ENCODE measurements around the gene CTBP2.
"Not testable (repeated sequence)": the region's sequence is repeated elsewhere in the genome, so short reads cannot be mapped to it uniquely, and the experiment has no call there.

The CTBP2 gene

DNA sequence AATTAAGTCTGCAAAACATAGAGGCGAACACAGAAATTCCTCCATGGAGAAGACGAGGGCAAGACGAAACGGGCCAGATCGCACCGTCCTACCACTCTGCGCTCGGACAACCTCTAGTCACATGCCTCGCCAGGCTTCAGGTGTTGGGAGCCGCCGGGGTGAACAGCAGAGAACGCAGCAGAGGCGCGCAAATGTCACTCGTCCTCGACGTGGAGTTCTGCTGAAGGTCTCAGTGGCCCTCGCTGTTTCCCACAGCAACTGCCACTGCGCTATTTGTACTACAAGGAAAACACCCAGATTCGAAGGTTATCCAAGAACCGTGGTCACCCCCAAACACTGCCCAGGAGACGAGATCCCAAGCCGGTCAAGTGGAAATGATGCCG is 9.2 kb downstream of the CTBP2 start:
- peaks cover 78% of the 10 kb centered on the region for H3K4me1 ChIP-seq (ENCODE audit: control insufficient read depth, insufficient read depth, low read length, poor library complexity, severe bottlenecking)
- no peak overlapping the region for H3K27ac ChIP-seq (ENCODE audit: low read depth, low read length, severe bottlenecking)
- H3K9me3 ChIP-seq (ENCODE audit: control insufficient read depth, low read length): no peaks in the 10 kb centered on the region
- peaks cover 64% of the 10 kb centered on the region for H3K36me3 ChIP-seq (ENCODE audit: control insufficient read depth, insufficient read depth, low read length)
- WGBS, 2 experiments (ENCODE audit: insufficient coverage in 2 of 2): 89 to 91% methylated on average over 24 of the region's 24 CpGs
- no peak overlapping the region for H3K4me3 ChIP-seq (ENCODE audit: extremely low read depth, insufficient read depth, low read length, poor library complexity, severe bottlenecking)

- H3K4me1 ChIP-seq (ENCODE audit: control insufficient read depth, insufficient read depth, low read length, poor library complexity, severe bottlenecking): peaks cover 71% of the 10 kb centered on the region
- peaks cover 68% of the 10 kb centered on the region for H3K36me3 ChIP-seq (ENCODE audit: control insufficient read depth, insufficient read depth, low read length)
- H3K9me3 ChIP-seq (ENCODE audit: control insufficient read depth, low read length); H3K4me3 ChIP-seq (ENCODE audit: extremely low read depth, insufficient read depth, low read length, poor library complexity, severe bottlenecking); H3K27ac ChIP-seq (ENCODE audit: low read depth, low read length, severe bottlenecking): not testable (repeated sequence)
- 83 to 90% methylated on average over 12 to 13 of the region's 16 CpGs for WGBS, 2 experiments (ENCODE audit: insufficient coverage in 2 of 2)
These were observed 9.8 kb downstream of the CTBP2 start for GRCh38 chr10:125150376-125151083.

DNA sequence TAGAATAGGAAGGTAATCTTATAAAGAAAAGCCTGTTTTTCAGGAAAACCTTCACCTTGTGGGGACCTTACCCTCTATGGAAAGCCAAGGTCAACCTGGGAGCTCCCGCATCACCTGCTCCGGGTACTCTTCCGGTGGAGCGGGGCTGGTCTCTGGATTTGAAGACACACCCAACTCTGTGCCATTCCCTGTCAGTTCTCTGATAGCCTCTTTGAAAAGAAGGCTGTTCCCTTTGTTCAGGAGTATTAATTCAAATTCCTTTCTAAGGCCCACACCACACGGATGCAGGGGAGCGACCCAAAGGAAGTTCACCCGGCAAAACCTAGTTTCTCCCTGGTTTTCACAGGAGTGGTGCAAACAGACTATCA is 10.7 kb downstream of the CTBP2 start:
- Histone ChIP-seq H3K9me3 (ENCODE audit: control insufficient read depth, low read length) (no peaks in the 10 kb centered on the region), H3K36me3 (ENCODE audit: control insufficient read depth, insufficient read depth, low read length) (peaks cover 70% of the 10 kb centered on the region), H3K27ac (ENCODE audit: low read depth, low read length, severe bottlenecking) (no peak overlapping the region), H3K4me1 (ENCODE audit: control insufficient read depth, insufficient read depth, low read length, poor library complexity, severe bottlenecking) (peaks cover 66% of the 10 kb centered on the region), H3K4me3 (ENCODE audit: extremely low read depth, insufficient read depth, low read length, poor library complexity, severe bottlenecking) (no peak overlapping the region)
- WGBS, 2 experiments (ENCODE audit: insufficient coverage in 2 of 2): 82 to 87% methylated on average over 7 of the region's 7 CpGs

DNA sequence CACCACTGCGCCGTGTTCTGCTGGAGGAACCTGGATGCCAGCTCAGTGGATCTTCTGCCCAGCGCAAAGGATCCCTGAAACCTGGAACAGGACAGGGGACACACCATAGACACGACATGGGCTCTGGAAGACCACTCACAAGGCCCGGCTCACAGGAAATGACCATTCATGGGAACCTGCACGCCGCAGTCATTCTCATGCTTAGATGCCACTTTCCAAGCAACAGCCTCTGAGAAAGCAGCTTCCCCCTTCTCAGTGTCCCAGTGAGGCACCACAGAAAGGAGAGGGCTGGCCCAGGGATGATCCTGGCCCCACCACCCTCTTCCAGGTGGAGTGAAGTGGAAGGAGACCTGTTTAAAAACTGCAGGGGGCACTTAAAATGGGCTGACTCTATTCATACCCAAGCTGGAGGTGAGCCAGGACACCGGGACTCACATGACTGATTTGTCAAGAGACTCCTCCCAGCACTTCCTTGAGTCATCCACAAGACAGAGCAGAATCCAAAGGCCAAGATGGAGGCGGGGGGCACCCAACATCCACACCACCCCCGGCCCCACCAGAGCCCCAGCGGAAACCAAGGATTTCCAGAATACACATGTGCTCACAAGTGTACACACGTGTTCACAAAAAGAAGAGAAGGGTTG is 11.2 kb downstream of the CTBP2 start:
- peak overlapping the region; percentile 41 for H3K27ac ChIP-seq (ENCODE audit: low read depth, low read length, severe bottlenecking)
- WGBS, 2 experiments (ENCODE audit: insufficient coverage in 2 of 2): 93 to 95% methylated on average over 7 to 8 of the region's 12 CpGs
- peaks cover 61% of the 10 kb centered on the region for H3K4me1 ChIP-seq (ENCODE audit: control insufficient read depth, insufficient read depth, low read length, poor library complexity, severe bottlenecking)
- H3K9me3 ChIP-seq (ENCODE audit: control insufficient read depth, low read length): no peaks in the 10 kb centered on the region
- peaks cover 75% of the 10 kb centered on the region for H3K36me3 ChIP-seq (ENCODE audit: control insufficient read depth, insufficient read depth, low read length)
- no peak overlapping the region for H3K4me3 ChIP-seq (ENCODE audit: extremely low read depth, insufficient read depth, low read length, poor library complexity, severe bottlenecking)

- Histone ChIP-seq H3K9me3 (ENCODE audit: control insufficient read depth, low read length) (no peaks in the 10 kb centered on the region), H3K4me1 (ENCODE audit: control insufficient read depth, insufficient read depth, low read length, poor library complexity, severe bottlenecking) (peaks cover 55% of the 10 kb centered on the region), H3K27ac (ENCODE audit: low read depth, low read length, severe bottlenecking) (no peak overlapping the region), H3K4me3 (ENCODE audit: extremely low read depth, insufficient read depth, low read length, poor library complexity, severe bottlenecking) (no peak overlapping the region), H3K36me3 (ENCODE audit: control insufficient read depth, insufficient read depth, low read length) (peaks cover 78% of the 10 kb centered on the region)
- 90 to 92% methylated on average over 2 to 4 of the region's 4 CpGs for WGBS, 2 experiments (ENCODE audit: insufficient coverage in 2 of 2)
These were observed 11.8 kb downstream of the CTBP2 start for GRCh38 chr10:125148528-125148927.

GRCh38 chr10:125147971-125148439 is 12.4 kb downstream of the CTBP2 start:
- peaks cover 50% of the 10 kb centered on the region for H3K4me1 ChIP-seq (ENCODE audit: control insufficient read depth, insufficient read depth, low read length, poor library complexity, severe bottlenecking)
- 74 to 92% methylated on average over 6 of the region's 7 CpGs for WGBS, 2 experiments (ENCODE audit: insufficient coverage in 2 of 2)
- no peaks in the 10 kb centered on the region for H3K9me3 ChIP-seq (ENCODE audit: control insufficient read depth, low read length)
- no peak overlapping the region for H3K4me3 ChIP-seq (ENCODE audit: extremely low read depth, insufficient read depth, low read length, poor library complexity, severe bottlenecking)
- H3K27ac ChIP-seq (ENCODE audit: low read depth, low read length, severe bottlenecking): no peak overlapping the region
- peaks cover 78% of the 10 kb centered on the region for H3K36me3 ChIP-seq (ENCODE audit: control insufficient read depth, insufficient read depth, low read length)

- Histone ChIP-seq H3K27ac (ENCODE audit: low read depth, low read length, severe bottlenecking) (no peak overlapping the region), H3K9me3 (ENCODE audit: control insufficient read depth, low read length) (no peaks in the 10 kb centered on the region), H3K4me3 (ENCODE audit: extremely low read depth, insufficient read depth, low read length, poor library complexity, severe bottlenecking) (no peak overlapping the region), H3K4me1 (ENCODE audit: control insufficient read depth, insufficient read depth, low read length, poor library complexity, severe bottlenecking) (peaks cover 39% of the 10 kb centered on the region), H3K36me3 (ENCODE audit: control insufficient read depth, insufficient read depth, low read length) (peaks cover 85% of the 10 kb centered on the region)
- 95 to 96% methylated on average over 12 of the region's 13 CpGs for WGBS, 2 experiments (ENCODE audit: insufficient coverage in 2 of 2)
These were observed 13.4 kb downstream of the CTBP2 start for GRCh38 chr10:125146791-125147579.

- Histone ChIP-seq H3K4me1 (ENCODE audit: control insufficient read depth, insufficient read depth, low read length, poor library complexity, severe bottlenecking) (peaks cover 36% of the 10 kb centered on the region), H3K9me3 (ENCODE audit: control insufficient read depth, low read length) (no peaks in the 10 kb centered on the region), H3K27ac (ENCODE audit: low read depth, low read length, severe bottlenecking) (no peak overlapping the region), H3K4me3 (ENCODE audit: extremely low read depth, insufficient read depth, low read length, poor library complexity, severe bottlenecking) (no peak overlapping the region), H3K36me3 (ENCODE audit: control insufficient read depth, insufficient read depth, low read length) (peaks cover 85% of the 10 kb centered on the region)
- WGBS, 2 experiments (ENCODE audit: insufficient coverage in 2 of 2): 97% methylated on average over 5 of the region's 5 CpGs; no CpG with 5 or more reads in 1 of the 2 experiments
These were observed 14.7 kb downstream of the CTBP2 start for GRCh38 chr10:125145636-125146035.

- Histone ChIP-seq H3K4me1 (ENCODE audit: control insufficient read depth, insufficient read depth, low read length, poor library complexity, severe bottlenecking) (peaks cover 31% of the 10 kb centered on the region), H3K4me3 (ENCODE audit: extremely low read depth, insufficient read depth, low read length, poor library complexity, severe bottlenecking) (no peak overlapping the region), H3K27ac (ENCODE audit: low read depth, low read length, severe bottlenecking) (no peak overlapping the region), H3K9me3 (ENCODE audit: control insufficient read depth, low read length) (no peaks in the 10 kb centered on the region), H3K36me3 (ENCODE audit: control insufficient read depth, insufficient read depth, low read length) (peaks cover 85% of the 10 kb centered on the region)
- WGBS, 2 experiments (ENCODE audit: insufficient coverage in 2 of 2): 51 to 68% methylated on average over 5 of the region's 13 CpGs
These were observed 15.4 kb downstream of the CTBP2 start for GRCh38 chr10:125144693-125145623.

DNA sequence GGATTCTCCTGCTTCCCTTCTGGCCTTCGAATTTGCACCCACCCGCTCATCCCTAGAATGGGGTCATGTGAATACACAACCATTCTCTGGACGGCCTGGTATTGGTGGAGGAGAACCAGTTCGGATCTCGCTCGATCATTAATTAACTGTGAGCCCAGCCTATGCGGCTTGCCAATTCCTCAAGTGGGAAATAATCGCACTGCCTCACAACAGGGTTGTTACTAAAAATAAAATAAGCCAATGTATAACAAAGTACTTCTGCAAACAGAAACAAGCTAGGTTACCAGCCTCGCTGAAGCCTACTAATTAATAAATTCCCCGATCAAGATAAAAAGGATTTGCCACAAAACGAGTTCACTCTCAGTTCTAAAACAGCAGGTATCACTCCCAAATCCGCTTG is 16.2 kb downstream of the CTBP2 start:
- 83 to 86% methylated on average over 8 to 10 of the region's 12 CpGs for WGBS, 2 experiments (ENCODE audit: insufficient coverage in 2 of 2)
- Histone ChIP-seq H3K36me3 (ENCODE audit: control insufficient read depth, insufficient read depth, low read length) (peaks cover 85% of the 10 kb centered on the region), H3K9me3 (ENCODE audit: control insufficient read depth, low read length) (no peaks in the 10 kb centered on the region), H3K4me3 (ENCODE audit: extremely low read depth, insufficient read depth, low read length, poor library complexity, severe bottlenecking) (no peak overlapping the region), H3K27ac (ENCODE audit: low read depth, low read length, severe bottlenecking) (no peak overlapping the region), H3K4me1 (ENCODE audit: control insufficient read depth, insufficient read depth, low read length, poor library complexity, severe bottlenecking) (peaks cover 24% of the 10 kb centered on the region)

All from mesodermal cell (in vitro differentiated cells).